Endodermal cell (in vitro differentiated cells): ENCODE data around the gene CDKN1C. TPM values are rescaled to one million over a fixed set of nuclear protein-coding genes. Genes with fewer than 3 reads are reported as not detected.

Experiments used
- DNase-seq: peaks from one replicate; pipeline ENCODE4 v3.0.0-alpha.2; 2017
- H3K27ac ChIP-seq: 2 replicates; pipeline ENCODE4 v1.5.1; 2013; ENCODE audit warnings: mild to moderate bottlenecking, low read depth, low read length, moderate library complexity
- H3K27me3 ChIP-seq: 2 replicates; pipeline ENCODE4 v1.6.1; 2013; ENCODE audit warnings: mild to moderate bottlenecking, low read length, moderate library complexity; ENCODE audit not compliant: insufficient read depth, control insufficient read depth, poor library complexity, severe bottlenecking
- H3K36me3 ChIP-seq: 2 replicates; pipeline ENCODE4 v1.7.0; 2013; ENCODE audit warnings: mild to moderate bottlenecking, low read length, moderate library complexity; ENCODE audit not compliant: control insufficient read depth, insufficient read depth
- H3K4me1 ChIP-seq: one replicate; pipeline ENCODE4 v1.7.0; 2013; ENCODE audit warnings: low read length; ENCODE audit not compliant: control insufficient read depth, insufficient read depth
- H3K4me3 ChIP-seq: 2 replicates; pipeline ENCODE4 v1.5.1; 2013; ENCODE audit warnings: mild to moderate bottlenecking, low read length, moderate library complexity
- H3K9ac ChIP-seq: 2 replicates; pipeline ENCODE4 v1.6.1; 2013; ENCODE audit warnings: mild to moderate bottlenecking, low read length, moderate library complexity; ENCODE audit not compliant: poor library complexity, severe bottlenecking; ENCODE audit errors: extremely low read depth
- H3K9me3 ChIP-seq: 2 replicates; pipeline ENCODE4 v1.6.1; 2013; ENCODE audit warnings: mild to moderate bottlenecking, low read length, moderate library complexity; ENCODE audit not compliant: control insufficient read depth
- H3K27ac Mint-ChIP-seq: 2 replicates; pipeline ENCODE4 v1.8.0; 2020; ENCODE audit warnings: mixed read lengths
- H3K27me3 Mint-ChIP-seq: 2 replicates; pipeline ENCODE4 v1.8.0; 2021; ENCODE audit warnings: mild to moderate bottlenecking, mixed read lengths; ENCODE audit not compliant: insufficient read depth
- H3K36me3 Mint-ChIP-seq: 2 replicates; pipeline ENCODE4 v1.8.0; 2020; ENCODE audit warnings: low read depth, mixed read lengths
- H3K4me1 Mint-ChIP-seq: 2 replicates; pipeline ENCODE4 v1.8.0; 2020; ENCODE audit warnings: mixed read lengths
- H3K4me3 Mint-ChIP-seq: 2 replicates; pipeline ENCODE4 v1.8.0; 2020; ENCODE audit warnings: mild to moderate bottlenecking, moderate library complexity, mixed read lengths
- H3K9me3 Mint-ChIP-seq: 2 replicates; pipeline ENCODE4 v1.8.0; 2020; ENCODE audit warnings: mild to moderate bottlenecking, mixed read lengths
- CTCF ChIP-seq: fragments of 200-600 bp; sonication (generic); conservative IDR thresholded peaks from 2 replicates; pipeline ENCODE4 v1.5.0; 2021; ENCODE audit warnings: antibody characterized with exemption, mild to moderate bottlenecking
- WGBS, 2 experiments: methylation state at CpG; one replicate each; pipeline versions ENCODE4 v1.1.5 to v1.1.7; 2013; ENCODE audit warnings: missing lambda C conversion rate in 2 of 2, mixed read lengths in 1 of 2; ENCODE audit not compliant: insufficient coverage in 1 of 2, insufficient read length in 1 of 2; 5-methylcytosine and 5-hydroxymethylcytosine counted together
- total RNA-seq, 2 donors: library from RNA; stranded (reverse); fragmentation: NEBNext Ultra II Directional in 1 of 2; extraction: Animal tissue kit (Norgen Biotek cat#: 25700) in 1 of 2; gene quantifications; 2 replicates in 1 of 2; 3 replicates in 1 of 2; pipeline ENCODE4 v1.2.1, GENCODE V29; 2021

CDKN1C gene
- total RNA-seq, 2 donors from 2014 or later = 37.6 to 60.9 TPM

- Histone ChIP-seq H3K36me3 (no peaks in the 10 kb centered on the region), H3K9me3 (no peaks in the 10 kb centered on the region), H3K27ac (no peak overlapping the region), H3K9ac (no peak overlapping the region), H3K27me3 (no peaks in the 10 kb centered on the region), H3K4me3 (no peak overlapping the region), H3K4me1 (no peaks in the 10 kb centered on the region)
- no peak overlapping the region for H3K27ac Mint-ChIP-seq
- H3K4me1 Mint-ChIP-seq = peaks cover 10% of the 10 kb centered on the region
- H3K36me3 Mint-ChIP-seq = no peaks in the 10 kb centered on the region
- 94 to 97% methylated on average over 11 to 16 of the region's 16 CpGs for WGBS, 2 experiments
- H3K27me3 Mint-ChIP-seq = peaks cover 37% of the 10 kb centered on the region
- no peak for DNase-seq
- H3K9me3 Mint-ChIP-seq = no peaks in the 10 kb centered on the region
- no peak for TF ChIP-seq CTCF
- no peak overlapping the region for H3K4me3 Mint-ChIP-seq
These were observed 42.7 kb downstream of the CDKN1C start for GRCh38 chr11:2842876-2843275.

GRCh38 chr11:2841411-2842190 is 44.0 kb downstream of the CDKN1C start:
- no peaks in the 10 kb centered on the region for H3K4me1 ChIP-seq
- no peak overlapping the region for H3K27ac ChIP-seq
- no peaks in the 10 kb centered on the region for H3K27me3 ChIP-seq
- H3K36me3 ChIP-seq = no peaks in the 10 kb centered on the region
- H3K9ac ChIP-seq = no peak overlapping the region
- no peaks in the 10 kb centered on the region for H3K36me3 Mint-ChIP-seq
- H3K4me3 Mint-ChIP-seq = no peak overlapping the region
- H3K27me3 Mint-ChIP-seq = peaks cover 33% of the 10 kb centered on the region
- H3K27ac Mint-ChIP-seq = no peak overlapping the region
- no peak for TF ChIP-seq CTCF
- H3K9me3 ChIP-seq = no peaks in the 10 kb centered on the region
- no peak for DNase-seq
- no peaks in the 10 kb centered on the region for H3K9me3 Mint-ChIP-seq
- WGBS, 2 experiments = 89 to 91% methylated on average over 14 to 26 of the region's 26 CpGs
- H3K4me1 Mint-ChIP-seq = peaks cover 10% of the 10 kb centered on the region
- H3K4me3 ChIP-seq = no peak overlapping the region

- H3K27me3 ChIP-seq = no peaks in the 10 kb centered on the region
- no peaks in the 10 kb centered on the region for H3K36me3 ChIP-seq
- Mint-ChIP-seq H3K27me3 (peaks cover 47% of the 10 kb centered on the region), H3K4me3 (no peak overlapping the region), H3K36me3 (no peaks in the 10 kb centered on the region), H3K9me3 (no peaks in the 10 kb centered on the region), H3K4me1 (peaks cover 15% of the 10 kb centered on the region), H3K27ac (no peak overlapping the region)
- H3K9me3 ChIP-seq = no peaks in the 10 kb centered on the region
- no peak for TF ChIP-seq CTCF
- H3K9ac ChIP-seq = no peak overlapping the region
- H3K4me3 ChIP-seq = no peak overlapping the region
- WGBS, 2 experiments = 75 to 87% methylated on average over 19 to 23 of the region's 23 CpGs
- DNase-seq = no peak
- H3K4me1 ChIP-seq = no peaks in the 10 kb centered on the region
- H3K27ac ChIP-seq = no peak overlapping the region
These were observed 46.1 kb downstream of the CDKN1C start for GRCh38 chr11:2839395-2839943.
